Inflammatory macrophage (primary cell): ENCODE results near the gene PLPPR4.
"Not testable (repeated sequence)": the region's sequence is repeated elsewhere in the genome, so short reads cannot be mapped to it uniquely, and the experiment has no call there.

ENCODE experiments used
- DNase-seq, 2 donors: peaks; one replicate each; pipeline ENCODE4 v3.0.0-alpha.2; 2020 to 2022

The PLPPR4 gene

DNA sequence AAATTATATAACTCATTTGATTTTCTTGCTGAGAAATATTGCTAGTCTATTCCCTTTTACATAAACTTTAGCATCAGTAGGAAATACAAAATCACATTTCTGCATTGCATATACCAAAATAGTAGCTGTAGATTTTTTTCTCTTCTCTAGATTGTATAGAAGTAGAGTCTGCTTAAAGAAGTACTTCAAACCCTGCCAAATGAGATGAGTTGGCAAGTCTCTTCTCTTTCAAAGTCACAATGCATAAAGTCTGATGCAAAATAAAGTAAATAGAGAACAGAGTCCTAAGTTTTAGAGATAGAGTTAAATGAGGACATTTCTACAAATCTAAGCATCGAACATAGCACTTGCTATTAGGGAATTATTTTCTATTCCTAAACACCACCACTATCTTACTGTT lies 6.4 kb downstream of the PLPPR4 start:
- no peak for DNase-seq

- DNase-seq: no peak
Observed at GRCh38 chr1:99271249-99271648, 7.0 kb downstream of the PLPPR4 start.

DNA sequence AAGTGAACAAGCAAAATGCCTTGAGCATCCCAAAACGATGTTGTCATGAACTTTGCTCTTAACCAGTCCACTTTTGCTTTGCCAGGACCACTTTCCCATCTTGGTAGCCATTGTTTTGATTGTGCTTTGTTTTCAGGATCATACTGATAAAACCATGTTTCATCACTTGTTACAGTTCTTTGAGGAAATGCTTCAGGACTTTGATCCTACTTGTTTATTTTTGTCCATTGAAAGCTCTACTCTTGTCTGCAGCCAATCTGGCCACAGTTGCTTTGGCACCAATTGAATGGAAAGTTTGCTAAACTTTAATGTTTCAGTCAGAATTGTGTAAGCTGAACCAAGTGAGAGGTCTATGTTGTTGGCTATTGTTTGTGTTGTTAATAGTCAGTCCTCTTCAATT lies 12.8 kb downstream of the PLPPR4 start:
- no peak for DNase-seq

GRCh38 chr1:99279525-99279924 lies 15.2 kb downstream of the PLPPR4 start:
- DNase-seq: no peak

- no peak for DNase-seq
Observed at GRCh38 chr1:99281105-99281504, 16.8 kb downstream of the PLPPR4 start.

DNA sequence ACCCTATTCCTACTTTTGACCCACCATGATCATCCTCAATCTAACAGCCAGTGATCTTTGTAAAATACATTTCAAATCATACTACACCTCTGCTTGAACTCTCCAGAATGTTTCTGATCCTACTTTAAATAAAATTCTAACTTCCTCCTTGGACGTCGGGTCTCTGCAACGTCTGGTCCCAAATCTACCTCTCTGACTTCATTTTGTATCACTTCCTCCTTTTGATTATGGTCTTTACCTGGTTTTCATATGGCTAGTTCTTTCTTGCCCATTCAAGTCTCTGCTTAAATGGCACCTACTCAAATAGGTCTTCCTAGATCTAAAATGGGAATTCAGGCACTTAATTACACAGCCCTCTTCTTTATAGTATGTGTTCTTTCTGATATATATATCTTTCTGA lies 18.2 kb downstream of the PLPPR4 start:
- DNase-seq: no peak

- DNase-seq: not testable (repeated sequence)
Observed at GRCh38 chr1:99283521-99283920, 19.2 kb downstream of the PLPPR4 start.

GRCh38 chr1:99292886-99293285 lies 28.6 kb downstream of the PLPPR4 start:
- no peak for DNase-seq

DNA sequence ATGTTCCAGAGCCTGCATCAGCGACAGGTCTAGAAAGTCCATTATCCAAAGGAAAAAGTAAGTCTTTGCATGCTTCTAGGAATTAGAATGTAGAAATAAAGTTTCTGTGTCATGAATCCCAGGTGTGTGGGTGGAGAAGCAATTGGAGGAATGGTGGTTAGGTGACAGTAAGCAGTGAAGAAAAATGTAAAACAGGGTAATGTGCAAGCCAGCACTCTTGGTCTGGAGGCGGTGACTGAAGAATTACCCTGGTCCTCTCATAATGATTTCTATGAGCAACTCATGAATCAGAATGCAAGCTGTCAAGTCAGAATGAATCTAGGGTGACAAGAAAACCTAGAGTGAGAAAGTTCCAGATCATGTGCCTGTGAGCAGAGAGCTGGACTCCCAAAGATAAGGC lies 33.6 kb downstream of the PLPPR4 start:
- no peak for DNase-seq

- DNase-seq: no peak
Observed at GRCh38 chr1:99304725-99305282, 40.5 kb downstream of the PLPPR4 start.

DNA sequence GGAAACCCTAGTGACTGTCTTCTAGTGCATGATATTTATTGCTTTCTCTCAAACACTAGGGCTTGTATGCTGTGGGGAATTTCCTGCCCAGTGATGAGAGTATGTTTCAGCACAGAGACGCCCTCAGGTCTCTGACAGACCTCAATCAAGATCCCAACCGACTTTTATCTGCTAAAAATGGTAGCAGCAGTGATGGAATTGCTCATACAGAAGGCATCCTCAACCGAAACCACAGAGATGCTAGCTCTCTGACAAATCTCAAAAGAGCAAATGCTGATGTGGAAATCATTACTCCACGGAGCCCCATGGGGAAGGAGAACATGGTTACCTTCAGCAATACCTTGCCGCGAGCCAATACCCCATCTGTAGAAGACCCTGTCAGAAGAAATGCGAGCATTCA lies 41.3 kb downstream of the PLPPR4 start:
- no peak for DNase-seq

GRCh38 chr1:99306056-99306455 lies 41.8 kb downstream of the PLPPR4 start:
- DNase-seq: no peak

DNA sequence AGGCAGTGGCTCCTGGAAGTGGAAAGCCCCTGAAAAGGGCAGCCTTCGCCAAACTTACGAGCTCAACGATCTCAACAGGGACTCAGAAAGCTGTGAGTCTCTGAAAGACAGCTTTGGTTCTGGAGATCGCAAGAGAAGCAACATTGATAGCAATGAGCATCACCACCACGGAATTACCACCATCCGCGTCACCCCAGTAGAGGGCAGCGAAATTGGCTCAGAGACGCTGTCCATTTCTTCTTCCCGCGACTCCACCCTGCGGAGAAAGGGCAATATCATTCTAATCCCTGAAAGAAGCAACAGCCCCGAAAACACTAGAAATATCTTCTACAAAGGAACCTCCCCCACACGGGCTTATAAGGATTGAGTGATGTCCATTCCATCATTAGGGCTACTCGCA lies 42.4 kb downstream of the PLPPR4 start:
- DNase-seq: no peak

DNA sequence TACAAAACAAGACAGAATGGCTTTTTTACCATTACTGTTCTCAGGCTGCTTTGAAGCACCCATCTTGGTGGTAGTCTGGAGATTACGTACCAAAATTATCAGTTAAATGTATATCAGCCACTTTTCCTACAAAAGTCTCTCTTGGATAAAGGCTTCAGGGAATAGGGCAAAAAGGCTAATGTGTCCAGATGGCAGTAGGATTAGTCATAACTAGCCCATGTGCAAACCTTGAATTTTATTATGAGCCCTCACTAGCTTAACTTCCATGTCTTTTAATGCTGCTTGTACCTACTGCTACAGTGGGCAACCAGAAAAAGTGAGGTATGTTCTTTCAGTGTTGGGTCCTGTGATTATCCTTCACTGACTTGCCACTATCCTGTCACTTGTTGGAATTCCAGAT lies 51.0 kb downstream of the PLPPR4 start:
- DNase-seq: no peak

DNA sequence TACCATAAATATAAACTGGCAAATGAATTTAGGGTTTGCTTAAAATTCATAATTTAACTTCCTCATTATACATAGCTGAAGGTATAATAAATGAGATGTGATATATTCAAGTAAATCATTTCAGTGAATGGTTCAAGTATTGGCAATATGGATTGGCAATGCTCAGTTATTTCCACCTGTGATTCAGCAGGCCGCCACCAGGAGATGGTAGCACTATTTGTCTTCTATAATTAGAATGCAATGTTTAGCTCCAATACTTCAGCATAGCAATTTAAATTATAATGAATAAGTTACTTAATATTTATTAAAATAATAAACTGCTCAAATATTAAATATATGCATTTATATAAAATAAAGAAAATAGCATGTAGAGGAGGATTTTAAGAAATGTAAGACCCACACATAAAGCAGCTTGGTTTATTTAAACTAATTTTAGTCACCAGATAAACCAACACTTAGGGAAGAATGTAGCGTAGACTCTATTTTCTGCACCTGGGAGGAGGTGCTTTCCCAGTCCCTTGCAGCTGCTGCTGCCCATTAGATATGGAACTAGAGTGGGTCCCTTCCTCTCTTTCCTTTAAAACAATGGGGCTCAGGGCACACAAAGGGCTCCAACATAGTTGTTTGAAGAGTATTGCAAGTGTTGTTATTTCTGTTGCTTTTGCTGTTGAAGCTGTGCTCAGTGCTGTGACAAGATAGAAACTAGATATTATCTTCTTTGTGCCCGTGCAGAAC lies 62.1 kb downstream of the PLPPR4 start:
- DNase-seq: no peak

DNA sequence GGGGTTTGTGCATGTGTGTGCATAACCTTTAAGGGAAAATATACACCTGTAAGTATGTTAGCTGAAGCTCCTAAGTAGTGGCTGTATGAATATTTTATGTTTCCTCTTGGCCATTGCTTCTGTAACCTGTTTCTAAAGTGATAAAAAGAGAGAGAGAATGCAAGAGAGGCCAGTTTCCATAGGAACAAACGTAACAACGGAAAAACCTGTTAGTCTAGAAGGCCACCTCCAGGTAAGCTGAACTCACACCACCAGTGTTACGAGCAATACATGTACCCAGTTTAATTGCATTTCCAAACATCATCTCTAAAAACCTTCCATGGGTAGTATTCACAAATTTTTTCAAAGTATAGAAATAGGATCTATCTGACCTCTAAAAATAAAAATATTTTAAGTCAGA lies 63.1 kb downstream of the PLPPR4 start:
- DNase-seq: no peak

- DNase-seq: no peak
Observed at GRCh38 chr1:99328171-99328570, 63.9 kb downstream of the PLPPR4 start.

- no peak for DNase-seq
Observed at GRCh38 chr1:99331083-99331482, 66.8 kb downstream of the PLPPR4 start.

DNA sequence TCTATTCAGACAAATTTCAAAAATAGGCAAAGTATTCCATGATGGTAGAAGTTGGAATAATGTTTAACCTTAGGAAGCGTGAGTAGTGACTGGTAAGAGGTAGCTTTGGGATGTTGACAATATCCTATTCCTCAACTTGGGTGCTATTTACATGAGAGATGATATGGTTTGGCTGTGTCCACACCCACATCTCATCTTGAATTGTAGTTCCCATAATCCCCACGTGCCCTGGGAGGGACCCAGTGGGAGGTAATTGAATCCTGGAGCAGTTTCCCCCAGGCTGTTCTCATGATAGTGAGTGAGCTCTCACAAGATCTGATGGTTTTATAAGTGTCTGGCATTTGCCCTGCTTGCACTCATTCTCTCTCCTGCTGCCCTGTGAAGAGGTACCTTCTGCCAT lies 67.3 kb downstream of the PLPPR4 start:
- DNase-seq: no peak

DNA sequence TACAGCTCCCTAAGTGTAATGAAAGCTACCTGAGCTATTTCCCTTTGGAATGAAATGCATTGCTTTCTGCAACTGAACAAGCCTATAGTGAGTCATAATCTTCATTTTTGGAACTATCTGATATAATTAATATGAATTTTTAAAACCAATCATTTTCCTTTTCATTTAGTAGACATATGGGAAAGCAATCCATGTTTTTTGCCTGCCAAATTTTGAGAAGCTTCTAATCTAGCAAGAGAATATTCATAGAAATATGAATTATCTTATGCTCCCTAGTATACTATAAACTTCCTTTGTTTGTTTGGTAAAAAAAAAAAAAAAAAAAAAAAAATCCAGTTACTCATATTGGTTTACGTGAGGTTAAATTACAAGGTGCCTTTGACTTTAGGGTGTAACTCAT lies 68.3 kb downstream of the PLPPR4 start:
- no peak for DNase-seq

DNA sequence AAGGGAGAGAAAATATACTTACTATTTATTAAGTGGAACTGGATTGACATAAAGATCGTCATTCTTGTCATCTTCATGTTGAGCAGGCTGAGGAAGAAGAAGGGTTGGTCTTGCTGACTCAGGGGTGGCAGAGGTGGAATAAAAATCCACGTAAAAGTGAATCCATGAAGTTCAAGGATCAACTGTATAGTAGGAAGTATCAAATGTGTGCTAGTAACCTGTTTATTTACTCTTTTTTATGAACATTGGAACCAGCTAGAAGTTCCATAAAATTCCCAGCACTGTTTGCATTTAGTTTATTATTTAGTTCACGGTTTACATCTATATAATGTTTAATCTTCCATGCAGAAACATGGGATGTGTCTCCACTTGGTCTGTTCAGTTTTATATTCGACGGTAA lies 70.7 kb downstream of the PLPPR4 start:
- DNase-seq: no peak

DNA sequence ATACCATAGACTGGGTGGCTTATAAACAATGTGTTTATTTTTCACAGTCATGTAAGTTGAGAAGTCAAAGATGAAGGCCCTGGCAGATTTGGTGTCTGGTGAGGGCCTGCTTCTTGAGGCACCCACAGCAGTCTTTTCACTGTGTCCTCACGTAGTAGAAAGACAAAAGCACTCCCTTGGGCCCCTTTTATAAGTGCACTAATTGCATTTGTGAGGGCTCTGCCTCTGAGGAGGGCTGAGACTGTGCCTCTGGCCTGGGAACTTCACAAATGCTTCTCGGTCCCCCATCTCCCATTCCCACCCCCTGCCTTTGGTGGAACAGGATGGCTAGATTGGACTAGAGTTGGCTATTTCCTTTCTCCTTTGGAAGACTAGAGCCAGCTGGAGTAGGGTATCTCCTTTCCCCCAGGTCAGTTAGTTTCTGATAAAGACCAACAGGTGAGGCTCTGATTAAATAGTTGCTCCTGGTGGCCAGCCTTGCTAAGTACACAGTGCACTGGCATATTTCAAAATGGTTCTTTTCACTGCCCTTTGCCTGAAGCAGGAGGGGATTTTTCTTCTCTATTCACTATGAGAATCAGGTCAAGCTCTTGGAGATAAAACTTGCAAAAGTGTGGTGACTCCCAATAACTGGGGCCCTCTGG lies 82.9 kb downstream of the PLPPR4 start:
- DNase-seq: no peak

DNA sequence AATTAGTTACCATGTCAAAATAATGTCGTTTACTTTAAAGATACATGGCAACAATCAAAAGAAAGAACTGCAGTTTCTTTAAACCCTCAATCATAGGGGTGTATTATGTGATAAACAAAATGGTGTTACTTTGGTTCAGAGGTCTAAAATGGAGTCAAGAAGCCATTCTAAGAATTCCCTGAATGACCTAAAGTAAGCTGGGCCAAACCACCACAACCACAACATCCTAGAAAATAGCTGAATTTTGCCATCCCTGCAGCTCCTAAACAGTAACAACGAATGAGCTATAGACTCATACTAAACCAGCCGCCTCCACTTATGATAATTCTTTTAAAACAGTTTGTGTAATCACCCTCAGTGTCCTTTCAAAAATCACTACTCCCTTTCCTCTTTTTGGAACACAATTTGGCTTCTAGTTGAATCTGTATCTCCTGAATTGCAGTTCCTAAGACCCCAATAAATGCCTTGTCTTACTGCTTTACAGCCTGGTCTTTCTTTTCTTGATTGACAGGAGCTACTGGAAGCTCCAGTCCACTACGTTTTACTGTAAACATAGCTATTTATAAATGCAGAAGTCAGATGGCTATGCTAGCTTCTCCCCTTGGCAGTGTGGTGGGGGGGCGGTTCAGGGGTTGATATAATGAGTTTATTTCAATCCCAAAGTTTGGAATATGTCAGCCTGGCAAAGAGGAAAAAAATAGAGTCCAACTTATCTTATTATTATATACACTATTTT lies 84.3 kb downstream of the PLPPR4 start:
- DNase-seq: no peak

DNA sequence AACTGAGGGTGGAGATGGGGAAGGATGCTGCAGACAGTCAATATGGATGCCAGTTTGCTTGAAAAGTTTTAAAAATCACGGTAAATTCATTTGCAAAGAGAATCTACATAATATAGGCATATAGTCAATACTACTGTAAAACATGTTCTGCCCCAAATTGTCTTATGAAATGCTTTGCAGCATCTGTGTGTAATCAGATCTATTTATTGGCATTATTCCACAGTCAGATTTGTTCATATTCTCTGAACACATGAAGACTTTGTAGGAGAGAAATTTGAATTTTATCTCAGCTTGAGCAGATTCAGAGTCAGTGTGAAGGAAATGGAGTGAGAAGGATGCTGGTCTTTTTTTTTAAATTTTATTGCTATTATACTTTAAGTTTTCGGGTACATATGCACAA lies 88.5 kb downstream of the PLPPR4 start:
- no peak for DNase-seq
